H1 (cell line): ENCODE data around the gene CCN6. TPM values are rescaled to one million over a fixed set of nuclear protein-coding genes. Genes with fewer than 3 reads are reported as not detected.

Experiments used
- BACH1 ChIP-seq: IDR thresholded peaks from 2 replicates; pipeline ENCODE4 v1.6.1; 2012; ENCODE audit warnings: low read length, improper control_type of control experiment
- CBX8 ChIP-seq: fragments of 300-800, 300-1000 bp; sonication (generic); IDR thresholded peaks from 2 replicates; pipeline ENCODE4 v1.7.1; 2016; ENCODE audit warnings: low read depth, low read length, borderline replicate concordance
- GABPA ChIP-seq: IDR thresholded peaks from 2 replicates; pipeline ENCODE4 v1.6.1; 2011; ENCODE audit warnings: mild to moderate bottlenecking, low read length, moderate library complexity, borderline replicate concordance; ENCODE audit not compliant: insufficient read depth
- PHF8 ChIP-seq: fragments of 200-600 bp; sonication (generic); conservative IDR thresholded peaks from 2 replicates; pipeline ENCODE4 v1.7.1; 2012; ENCODE audit warnings: low read depth, mild to moderate bottlenecking, inconsistent platforms, low read length, moderate library complexity
- RAD21 ChIP-seq, 2 experiments: IDR thresholded peaks in 1 of 2; conservative IDR thresholded peaks in 1 of 2; 2 replicates each; pipeline ENCODE4 v1.6.1; 2011; ENCODE audit warnings: low read depth in 2 of 2, low read length in 2 of 2, improper control_type of control experiment in 1 of 2, inconsistent platforms in 1 of 2, mild to moderate bottlenecking in 1 of 2, moderate library complexity in 1 of 2
- RFX5 ChIP-seq: IDR thresholded peaks from 2 replicates; pipeline ENCODE4 v1.6.1; 2011; ENCODE audit warnings: low read depth, low read length, improper control_type of control experiment, borderline replicate concordance
- SIX5 ChIP-seq: IDR thresholded peaks from 2 replicates; pipeline ENCODE4 v1.6.1; 2011; ENCODE audit warnings: mild to moderate bottlenecking, low read depth, low read length
- SP2 ChIP-seq: IDR thresholded peaks from 2 replicates; pipeline ENCODE4 v1.6.1; 2012; ENCODE audit warnings: mild to moderate bottlenecking, low read length, inconsistent platforms
- TEAD4 ChIP-seq: IDR thresholded peaks from 2 replicates; pipeline ENCODE4 v1.6.1; 2012; ENCODE audit warnings: low read depth, low read length, inconsistent platforms, mixed read lengths
- USF2 ChIP-seq: IDR thresholded peaks from 2 replicates; pipeline ENCODE4 v1.6.1; 2011; ENCODE audit warnings: low read length, improper control_type of control experiment
- polyA plus RNA-seq, 7 experiments: library from polyadenylated mRNA; depleted of rRNA in 3 of 7; stranded (reverse) in 5 of 7; unstranded in 2 of 7; fragments of >200 nt in 5 of 7; fragments of 200-250 nt in 2 of 7; gene quantifications; 1 replicate in 5 of 7; 2 replicates in 1 of 7; 4 replicates in 1 of 7; pipeline versions ENCODE4 v1.2.1 to v1.2.3, GENCODE V29; 2011 to 2013; ENCODE audit warnings: missing spikeins in 2 of 7, mixed read lengths in 2 of 7
- total RNA-seq: library from RNA; stranded (reverse); fragmentation: NEBNext Ultra II Directional; extraction: Animal tissue kit (Norgen Biotek cat#: 25700); gene quantifications from 2 replicates; pipeline ENCODE4 v1.2.1, GENCODE V29; 2021
- TF ChIP-seq, protein P1 (sequence below): fragments of 300-600 bp; sonication (generic); IDR thresholded peaks from 2 replicates; pipeline ENCODE4 v1.7.1; 2012; ENCODE audit warnings: low read length, moderate library complexity, mild to moderate bottlenecking, inconsistent platforms; ENCODE audit not compliant: insufficient replicate concordance

CCN6 gene
- total and polyA plus RNA-seq, 2 of the 8 experiments (the other 6 are each of a cell fraction or from before 2014, with no cell fraction given): not detected

GRCh38 chr6:112050429-112050828 lies 3.5 kb upstream of the CCN6 start (continued):
- TF ChIP-seq, protein P1, sequence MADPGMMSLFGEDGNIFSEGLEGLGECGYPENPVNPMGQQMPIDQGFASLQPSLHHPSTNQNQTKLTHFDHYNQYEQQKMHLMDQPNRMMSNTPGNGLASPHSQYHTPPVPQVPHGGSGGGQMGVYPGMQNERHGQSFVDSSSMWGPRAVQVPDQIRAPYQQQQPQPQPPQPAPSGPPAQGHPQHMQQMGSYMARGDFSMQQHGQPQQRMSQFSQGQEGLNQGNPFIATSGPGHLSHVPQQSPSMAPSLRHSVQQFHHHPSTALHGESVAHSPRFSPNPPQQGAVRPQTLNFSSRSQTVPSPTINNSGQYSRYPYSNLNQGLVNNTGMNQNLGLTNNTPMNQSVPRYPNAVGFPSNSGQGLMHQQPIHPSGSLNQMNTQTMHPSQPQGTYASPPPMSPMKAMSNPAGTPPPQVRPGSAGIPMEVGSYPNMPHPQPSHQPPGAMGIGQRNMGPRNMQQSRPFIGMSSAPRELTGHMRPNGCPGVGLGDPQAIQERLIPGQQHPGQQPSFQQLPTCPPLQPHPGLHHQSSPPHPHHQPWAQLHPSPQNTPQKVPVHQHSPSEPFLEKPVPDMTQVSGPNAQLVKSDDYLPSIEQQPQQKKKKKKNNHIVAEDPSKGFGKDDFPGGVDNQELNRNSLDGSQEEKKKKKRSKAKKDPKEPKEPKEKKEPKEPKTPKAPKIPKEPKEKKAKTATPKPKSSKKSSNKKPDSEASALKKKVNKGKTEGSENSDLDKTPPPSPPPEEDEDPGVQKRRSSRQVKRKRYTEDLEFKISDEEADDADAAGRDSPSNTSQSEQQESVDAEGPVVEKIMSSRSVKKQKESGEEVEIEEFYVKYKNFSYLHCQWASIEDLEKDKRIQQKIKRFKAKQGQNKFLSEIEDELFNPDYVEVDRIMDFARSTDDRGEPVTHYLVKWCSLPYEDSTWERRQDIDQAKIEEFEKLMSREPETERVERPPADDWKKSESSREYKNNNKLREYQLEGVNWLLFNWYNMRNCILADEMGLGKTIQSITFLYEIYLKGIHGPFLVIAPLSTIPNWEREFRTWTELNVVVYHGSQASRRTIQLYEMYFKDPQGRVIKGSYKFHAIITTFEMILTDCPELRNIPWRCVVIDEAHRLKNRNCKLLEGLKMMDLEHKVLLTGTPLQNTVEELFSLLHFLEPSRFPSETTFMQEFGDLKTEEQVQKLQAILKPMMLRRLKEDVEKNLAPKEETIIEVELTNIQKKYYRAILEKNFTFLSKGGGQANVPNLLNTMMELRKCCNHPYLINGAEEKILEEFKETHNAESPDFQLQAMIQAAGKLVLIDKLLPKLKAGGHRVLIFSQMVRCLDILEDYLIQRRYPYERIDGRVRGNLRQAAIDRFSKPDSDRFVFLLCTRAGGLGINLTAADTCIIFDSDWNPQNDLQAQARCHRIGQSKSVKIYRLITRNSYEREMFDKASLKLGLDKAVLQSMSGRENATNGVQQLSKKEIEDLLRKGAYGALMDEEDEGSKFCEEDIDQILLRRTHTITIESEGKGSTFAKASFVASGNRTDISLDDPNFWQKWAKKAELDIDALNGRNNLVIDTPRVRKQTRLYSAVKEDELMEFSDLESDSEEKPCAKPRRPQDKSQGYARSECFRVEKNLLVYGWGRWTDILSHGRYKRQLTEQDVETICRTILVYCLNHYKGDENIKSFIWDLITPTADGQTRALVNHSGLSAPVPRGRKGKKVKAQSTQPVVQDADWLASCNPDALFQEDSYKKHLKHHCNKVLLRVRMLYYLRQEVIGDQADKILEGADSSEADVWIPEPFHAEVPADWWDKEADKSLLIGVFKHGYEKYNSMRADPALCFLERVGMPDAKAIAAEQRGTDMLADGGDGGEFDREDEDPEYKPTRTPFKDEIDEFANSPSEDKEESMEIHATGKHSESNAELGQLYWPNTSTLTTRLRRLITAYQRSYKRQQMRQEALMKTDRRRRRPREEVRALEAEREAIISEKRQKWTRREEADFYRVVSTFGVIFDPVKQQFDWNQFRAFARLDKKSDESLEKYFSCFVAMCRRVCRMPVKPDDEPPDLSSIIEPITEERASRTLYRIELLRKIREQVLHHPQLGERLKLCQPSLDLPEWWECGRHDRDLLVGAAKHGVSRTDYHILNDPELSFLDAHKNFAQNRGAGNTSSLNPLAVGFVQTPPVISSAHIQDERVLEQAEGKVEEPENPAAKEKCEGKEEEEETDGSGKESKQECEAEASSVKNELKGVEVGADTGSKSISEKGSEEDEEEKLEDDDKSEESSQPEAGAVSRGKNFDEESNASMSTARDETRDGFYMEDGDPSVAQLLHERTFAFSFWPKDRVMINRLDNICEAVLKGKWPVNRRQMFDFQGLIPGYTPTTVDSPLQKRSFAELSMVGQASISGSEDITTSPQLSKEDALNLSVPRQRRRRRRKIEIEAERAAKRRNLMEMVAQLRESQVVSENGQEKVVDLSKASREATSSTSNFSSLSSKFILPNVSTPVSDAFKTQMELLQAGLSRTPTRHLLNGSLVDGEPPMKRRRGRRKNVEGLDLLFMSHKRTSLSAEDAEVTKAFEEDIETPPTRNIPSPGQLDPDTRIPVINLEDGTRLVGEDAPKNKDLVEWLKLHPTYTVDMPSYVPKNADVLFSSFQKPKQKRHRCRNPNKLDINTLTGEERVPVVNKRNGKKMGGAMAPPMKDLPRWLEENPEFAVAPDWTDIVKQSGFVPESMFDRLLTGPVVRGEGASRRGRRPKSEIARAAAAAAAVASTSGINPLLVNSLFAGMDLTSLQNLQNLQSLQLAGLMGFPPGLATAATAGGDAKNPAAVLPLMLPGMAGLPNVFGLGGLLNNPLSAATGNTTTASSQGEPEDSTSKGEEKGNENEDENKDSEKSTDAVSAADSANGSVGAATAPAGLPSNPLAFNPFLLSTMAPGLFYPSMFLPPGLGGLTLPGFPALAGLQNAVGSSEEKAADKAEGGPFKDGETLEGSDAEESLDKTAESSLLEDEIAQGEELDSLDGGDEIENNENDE: no peak
- no peak for TF ChIP-seq USF2
- no peak for TF ChIP-seq GABPA
- TF ChIP-seq PHF8: no peak
- TF ChIP-seq TEAD4: no peak
- TF ChIP-seq SIX5: no peak
- no peak for TF ChIP-seq RFX5
- TF ChIP-seq BACH1: no peak
- TF ChIP-seq SP2: no peak
- no peak for TF ChIP-seq CBX8
- TF ChIP-seq RAD21 (IDR thresholded peaks at IDR 0.05 in 1 of 2, conservative IDR thresholded peaks at IDR 0.05 in 1 of 2; ENCODE audit: low read depth in 2 of 2, low read length in 2 of 2): no peak
